HG03442 (cell line): ENCODE results near the gene LGALS7B.
"Not testable (repeated sequence)": the region's sequence is repeated elsewhere in the genome, so short reads cannot be mapped to it uniquely, and the experiment has no call there.

ENCODE experiments used
- ATAC-seq: cut with Tn5 transposase; IDR thresholded peaks from one replicate; pipeline ENCODE4 v1.9.1; 2021; ENCODE audit warnings: mild to moderate bottlenecking, moderate library complexity; ENCODE audit not compliant: unreplicated experiment

Gene LGALS7B

GRCh38 chr19:38788478-38789243 is at the start of gene LGALS7B:
Gene LGALS7B, plus strand, starts transcription at chr19:38789200. Its CDS starts 27 bp downstream, at chr19:38789227.
- ATAC-seq: no peak

GRCh38 chr19:38739440-38740256 is 49.4 kb upstream of the LGALS7B start:
- ATAC-seq: no peak

- no peak for ATAC-seq
Measured at GRCh38 chr19:38740257-38740592, 48.8 kb upstream of the LGALS7B start.

- no peak for ATAC-seq
Measured at GRCh38 chr19:38740932-38741331, 48.1 kb upstream of the LGALS7B start.

- no peak for ATAC-seq
Measured at GRCh38 chr19:38741670-38742069, 47.3 kb upstream of the LGALS7B start.

GRCh38 chr19:38742296-38742695 is 46.7 kb upstream of the LGALS7B start:
- no peak for ATAC-seq

GRCh38 chr19:38742906-38743305 is 46.1 kb upstream of the LGALS7B start:
- no peak for ATAC-seq

GRCh38 chr19:38743394-38744297 is 45.4 kb upstream of the LGALS7B start:
- no peak for ATAC-seq

GRCh38 chr19:38744298-38744681 is 44.7 kb upstream of the LGALS7B start, which contains the start of gene CAPN12:
Gene CAPN12, minus strand, starts transcription at chr19:38744474. Its CDS starts 309 bp downstream, at chr19:38744165.
- no peak for ATAC-seq

GRCh38 chr19:38744874-38745273 is 44.1 kb upstream of the LGALS7B start:
- ATAC-seq: no peak

GRCh38 chr19:38745316-38745715 is 43.7 kb upstream of the LGALS7B start:
- ATAC-seq: no peak

- ATAC-seq: not testable (repeated sequence)
Measured at GRCh38 chr19:38753783-38754182, 35.2 kb upstream of the LGALS7B start.

GRCh38 chr19:38754196-38754595 is 34.8 kb upstream of the LGALS7B start:
- not testable (repeated sequence) for ATAC-seq

GRCh38 chr19:38759590-38760003 is 29.4 kb upstream of the LGALS7B start:
- no peak for ATAC-seq

- not testable (repeated sequence) for ATAC-seq
Measured at GRCh38 chr19:38760805-38761517, 28.0 kb upstream of the LGALS7B start.

- ATAC-seq: not testable (repeated sequence)
Measured at GRCh38 chr19:38761884-38762389, 27.1 kb upstream of the LGALS7B start.

GRCh38 chr19:38763795-38764220 is 25.2 kb upstream of the LGALS7B start:
- no peak for ATAC-seq

GRCh38 chr19:38765214-38765613 is 23.8 kb upstream of the LGALS7B start:
- ATAC-seq: no peak

GRCh38 chr19:38766276-38767047 is 22.5 kb upstream of the LGALS7B start:
- ATAC-seq: no peak
